GM12874 (cell line): Measurements from ENCODE around the gene PHACTR3.

Experiments
- CTCF ChIP-seq: IDR thresholded peaks from 2 replicates; pipeline ENCODE4 v1.5.1; 2011; ENCODE audit warnings: low read depth, mild to moderate bottlenecking, control low read depth, low read length, moderate library complexity; ENCODE audit not compliant: insufficient read depth

The PHACTR3 gene

DNA sequence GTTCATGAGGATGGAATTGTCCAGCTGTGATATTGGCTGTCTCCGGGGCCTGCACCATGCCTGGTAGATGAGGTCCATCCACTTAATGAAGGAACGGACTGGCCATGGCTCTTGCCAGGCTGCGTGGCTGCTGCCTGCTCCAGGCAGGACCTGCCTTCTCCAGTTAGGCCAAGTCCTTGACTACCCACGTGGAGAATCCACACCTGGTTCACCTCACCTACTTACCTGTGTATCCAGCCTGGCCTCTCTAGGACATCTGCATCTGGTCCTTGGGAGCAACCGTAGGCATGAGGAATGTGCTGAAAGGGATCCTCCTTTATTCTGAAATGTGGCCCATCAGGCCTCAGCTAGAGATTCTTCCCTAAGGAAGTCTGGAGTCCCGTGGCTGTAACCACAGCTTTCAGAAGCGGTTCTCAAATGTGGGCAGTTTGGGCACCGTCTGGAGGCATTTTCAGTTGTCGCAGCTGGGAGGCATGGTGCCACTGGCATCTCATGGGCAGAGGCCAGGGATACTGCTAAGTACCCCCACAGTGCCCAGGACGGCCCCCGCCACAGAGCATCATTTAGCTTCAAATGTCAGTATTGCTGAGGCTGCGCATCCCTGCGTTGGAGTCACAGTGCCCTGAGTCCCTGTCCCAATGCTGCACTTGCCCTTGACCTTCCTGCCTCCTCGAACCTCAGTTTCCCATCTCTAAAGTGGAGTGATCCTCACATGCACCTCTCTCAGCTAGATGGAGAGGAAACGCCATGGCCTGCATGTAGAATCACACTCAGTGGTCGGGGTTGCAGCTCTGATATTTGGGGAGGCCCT is 67.5 kb downstream of the PHACTR3 start:
- TF ChIP-seq CTCF, result no peak

DNA sequence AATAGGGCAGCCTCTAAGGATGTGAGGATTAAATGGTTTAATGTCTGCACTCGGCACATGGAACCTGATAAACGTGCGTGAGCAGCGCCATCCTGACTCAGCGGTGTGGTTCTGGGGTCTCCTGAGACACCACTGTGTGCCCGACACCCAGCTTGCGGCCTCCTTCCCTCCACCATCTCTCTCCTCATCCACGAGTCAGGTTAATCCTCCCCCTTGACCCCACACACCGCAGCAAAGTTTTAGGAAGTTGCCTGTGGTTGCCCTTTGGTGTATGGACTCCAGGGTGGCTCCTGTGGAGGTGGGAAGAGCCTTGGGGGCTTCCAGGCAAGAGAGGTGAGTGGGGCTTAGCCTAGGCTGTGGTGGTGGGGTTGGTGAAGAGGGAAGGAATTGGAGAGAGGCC is 68.2 kb downstream of the PHACTR3 start:
- no peak for TF ChIP-seq CTCF

GRCh38 chr20:59673288-59673997 is 69.1 kb downstream of the PHACTR3 start:
- TF ChIP-seq CTCF, result no peak

- no peak for TF ChIP-seq CTCF
These were observed 69.7 kb downstream of the PHACTR3 start for GRCh38 chr20:59673998-59674445.

DNA sequence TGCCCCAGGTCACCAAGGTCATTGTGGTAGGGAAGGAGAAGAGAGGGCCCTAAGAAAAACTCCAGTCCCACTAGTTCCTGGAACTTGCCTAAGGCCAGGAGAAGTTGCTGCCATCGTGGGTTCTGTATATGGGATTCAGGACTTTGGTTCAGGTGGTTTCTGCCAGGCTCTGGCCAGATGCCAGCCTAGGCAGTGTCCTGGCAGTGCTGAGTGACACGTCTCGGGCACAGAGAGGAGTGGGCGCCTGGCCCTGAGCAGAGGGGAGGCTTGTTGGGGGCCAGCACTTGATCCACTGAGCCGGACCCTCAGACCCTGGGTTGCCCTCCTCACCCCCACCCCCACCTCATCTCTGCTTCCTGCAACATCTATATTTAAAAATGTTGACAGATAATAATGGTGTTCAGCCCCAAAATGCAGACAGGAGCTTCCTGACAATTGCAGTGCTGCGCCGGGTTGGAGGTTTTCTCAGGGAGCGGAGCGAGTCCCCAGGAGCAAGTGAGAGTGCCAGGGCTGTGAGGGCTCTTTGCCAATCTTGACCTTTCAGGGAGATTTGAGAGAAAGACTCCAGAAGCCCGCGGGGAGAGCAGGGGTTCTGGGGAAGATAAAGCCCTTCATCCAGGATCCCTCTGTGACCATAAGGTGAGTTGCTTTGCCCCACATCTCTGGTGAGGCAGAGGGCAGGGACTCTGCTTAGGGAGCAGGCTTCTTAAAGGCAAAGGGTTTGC is 71.9 kb downstream of the PHACTR3 start:
- TF ChIP-seq CTCF, result no peak

DNA sequence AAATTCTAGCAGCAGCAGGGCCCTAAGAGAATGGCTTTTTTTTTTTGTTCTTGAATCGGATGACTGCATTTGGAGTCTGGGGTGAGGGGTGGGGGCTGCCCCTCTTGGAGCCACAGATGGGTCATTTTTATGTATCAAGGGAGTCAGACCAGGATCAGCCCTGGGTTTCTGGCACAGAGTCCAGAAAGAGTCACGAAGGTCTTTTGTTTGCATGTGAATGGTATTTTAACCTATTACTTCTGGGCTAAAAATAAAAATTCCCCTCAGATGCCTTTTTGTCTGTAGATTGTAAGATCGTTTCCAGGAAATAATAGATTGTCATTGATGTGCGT is 72.5 kb downstream of the PHACTR3 start:
- TF ChIP-seq CTCF, result no peak

- TF ChIP-seq CTCF, result no peak
These were observed 73.2 kb downstream of the PHACTR3 start for GRCh38 chr20:59677586-59677985.
